Measurements from ENCODE around the gene TSPAN2.

The TSPAN2 gene

DNA sequence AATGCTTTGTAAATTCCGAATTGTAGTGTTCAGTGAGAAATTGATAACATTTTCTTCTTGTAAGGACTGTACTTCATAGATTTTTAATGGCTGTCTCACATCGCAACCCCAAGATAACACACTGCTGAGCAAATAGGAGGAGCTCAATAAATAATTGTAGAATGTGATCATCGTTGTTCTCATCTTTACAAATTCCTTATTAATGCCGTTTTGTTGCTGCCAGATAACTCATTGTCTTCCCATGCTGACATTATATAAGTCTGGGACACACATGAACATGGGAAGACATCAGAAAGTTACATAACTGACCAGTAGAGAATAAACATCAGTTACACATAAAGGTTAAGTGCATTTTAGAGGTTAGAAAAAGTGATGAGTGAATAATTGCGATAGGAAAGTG is 46.4 kb upstream of the TSPAN2 start:
- TF ChIP-seq CTCF (IDR thresholded peaks at IDR 0.05; ENCODE audit: low read depth, low read length): no peak
- H3K4me3 ChIP-seq (ENCODE audit: low read depth, low read length): no peak overlapping the region
- peak; percentile 18 for DNase-seq (ENCODE audit: low read depth, low spot score)
- in situ Hi-C loops (cut with HindIII; ENCODE audit: low sequenced_read_pairs): no loop called here

DNA sequence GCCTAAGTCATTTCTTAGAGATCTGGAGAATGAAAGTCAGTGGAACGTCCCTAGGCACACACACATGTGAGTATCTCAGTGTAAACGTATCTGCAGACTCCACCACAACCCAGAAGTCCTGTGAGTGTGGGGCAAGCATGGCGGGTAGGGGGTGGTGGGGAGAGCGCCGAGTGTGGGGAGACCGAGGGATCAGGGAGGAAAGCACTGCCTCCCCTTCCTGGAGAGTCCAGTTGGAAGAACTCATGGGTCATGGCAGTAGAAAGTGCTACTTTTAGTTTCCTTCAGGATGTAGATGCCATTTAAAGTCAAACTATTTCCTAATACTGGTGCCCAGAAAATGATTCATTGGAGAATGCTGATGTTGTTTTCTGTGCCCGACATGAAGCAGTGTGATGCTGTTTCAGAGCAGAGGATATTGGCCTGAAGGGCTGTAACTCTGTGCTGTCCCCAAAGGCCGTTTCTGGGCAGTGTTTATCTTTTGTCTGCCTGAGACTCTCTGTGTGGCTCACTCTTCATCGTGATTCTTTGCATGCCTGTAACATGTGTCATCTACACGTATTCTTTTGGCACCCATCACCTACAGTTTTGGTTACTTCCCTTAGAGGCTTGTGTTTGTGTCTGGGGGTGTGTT is 45.7 kb upstream of the TSPAN2 start:
- in situ Hi-C loops (cut with HindIII; ENCODE audit: low sequenced_read_pairs): no loop called here
- DNase-seq (ENCODE audit: low read depth, low spot score): peak; percentile 61
- TF ChIP-seq CTCF (IDR thresholded peaks at IDR 0.05; ENCODE audit: low read depth, low read length): peak; percentile 15

GRCh38 chr1:115134231-115134630 is 44.9 kb upstream of the TSPAN2 start:
- TF ChIP-seq CTCF (IDR thresholded peaks at IDR 0.05; ENCODE audit: low read depth, low read length): no peak
- DNase-seq (ENCODE audit: low read depth, low spot score): no peak
- in situ Hi-C loops (cut with HindIII; ENCODE audit: low sequenced_read_pairs): no loop called here
- H3K4me3 ChIP-seq (ENCODE audit: low read depth, low read length): no peak overlapping the region

More for the DNA sequence above, 45.7 kb upstream of the TSPAN2 start:
- no peak overlapping the region for H3K4me3 ChIP-seq (ENCODE audit: low read depth, low read length)

GRCh38 chr1:115133440-115133839 is 44.1 kb upstream of the TSPAN2 start:
- peak; percentile 77 for DNase-seq (ENCODE audit: low read depth, low spot score)
- in situ Hi-C loops (cut with HindIII; ENCODE audit: low sequenced_read_pairs): no loop called here
- no peak for TF ChIP-seq CTCF (IDR thresholded peaks at IDR 0.05; ENCODE audit: low read depth, low read length)
- no peak overlapping the region for H3K4me3 ChIP-seq (ENCODE audit: low read depth, low read length)

DNA sequence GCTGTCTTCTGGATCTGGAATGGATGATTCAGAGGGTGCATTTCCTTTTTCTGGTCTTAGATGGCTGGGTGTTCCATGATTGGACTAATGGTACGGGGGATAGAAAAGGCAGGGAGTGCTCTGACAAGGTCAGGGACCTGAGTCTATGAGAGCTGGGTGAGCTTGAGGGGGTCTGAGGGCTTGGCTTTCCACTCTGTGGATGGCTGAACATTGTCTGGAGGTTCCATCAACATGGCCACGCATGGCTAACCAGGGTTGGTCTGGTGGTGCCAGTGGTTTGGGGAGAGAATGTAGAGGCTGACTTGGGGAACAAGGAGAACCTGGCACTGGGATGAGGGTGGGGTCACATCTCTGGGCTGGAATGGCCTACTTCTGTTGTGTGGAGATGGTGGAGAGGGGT is 41.5 kb upstream of the TSPAN2 start:
- no peak for TF ChIP-seq CTCF (IDR thresholded peaks at IDR 0.05; ENCODE audit: low read depth, low read length)
- no peak overlapping the region for H3K4me3 ChIP-seq (ENCODE audit: low read depth, low read length)
- no peak for DNase-seq (ENCODE audit: low read depth, low spot score)
- in situ Hi-C loops (cut with HindIII; ENCODE audit: low sequenced_read_pairs): no loop called here

DNA sequence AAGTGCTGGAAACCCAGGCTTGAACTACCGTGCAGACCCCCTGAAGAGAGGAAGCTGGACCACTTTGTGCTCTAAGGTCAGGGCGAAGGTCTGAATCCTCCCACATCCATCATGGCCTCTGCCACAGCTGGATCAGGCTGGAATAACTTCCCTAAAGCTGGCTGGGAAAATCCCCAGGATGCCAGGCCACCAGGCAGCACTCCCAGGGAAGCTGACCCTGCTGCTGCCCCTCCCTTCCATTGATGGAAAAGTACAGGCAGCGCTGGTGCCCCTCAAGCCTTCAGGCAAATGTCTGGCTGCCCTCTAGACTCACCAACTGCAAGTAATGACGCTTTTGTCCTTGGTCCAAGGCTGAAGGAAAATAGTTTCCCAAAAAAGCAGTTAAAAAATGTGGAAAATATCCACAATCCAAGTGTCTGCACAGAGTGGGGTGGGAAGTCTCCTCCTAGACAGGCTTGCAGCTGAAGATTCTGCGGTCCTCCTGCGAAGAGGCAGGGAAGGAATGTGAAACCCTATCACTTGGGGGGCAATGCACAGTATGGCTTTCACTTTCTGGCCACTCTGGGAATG is 39.9 kb upstream of the TSPAN2 start:
- DNase-seq (ENCODE audit: low read depth, low spot score): no peak
- no peak overlapping the region for H3K4me3 ChIP-seq (ENCODE audit: low read depth, low read length)
- in situ Hi-C loops (cut with HindIII; ENCODE audit: low sequenced_read_pairs): no loop called here
- TF ChIP-seq CTCF (IDR thresholded peaks at IDR 0.05; ENCODE audit: low read depth, low read length): no peak
